ENCODE results near the gene SAMD11.
"Not testable (repeated sequence)": the region's sequence is repeated elsewhere in the genome, so short reads cannot be mapped to it uniquely, and the experiment has no call there.

SAMD11 gene

DNA sequence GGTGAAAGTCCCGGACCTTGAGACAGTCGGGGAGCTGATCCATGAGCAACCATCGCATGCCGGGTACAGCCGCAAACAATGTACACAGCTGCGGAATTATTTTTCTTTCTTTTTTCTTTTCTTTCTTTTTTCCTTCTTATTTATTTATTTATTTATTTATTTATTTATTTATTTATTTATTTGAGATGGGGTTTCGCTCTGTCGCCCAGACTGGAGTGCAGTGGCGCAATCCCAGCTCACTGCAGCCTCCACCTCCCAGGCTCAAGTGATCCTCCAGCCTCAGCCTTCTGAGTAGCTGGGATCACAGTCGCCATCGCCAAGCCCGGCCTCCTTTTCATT, 60.7 kb downstream of the SAMD11 start:
- no peak overlapping the region for H3K27ac ChIP-seq
- no peak; the same call in 1 of the 2 replicates for TF ChIP-seq CTCF (conservative IDR thresholded peaks at IDR 0.05)
- no peak for TF ChIP-seq ZFX (IDR thresholded peaks at IDR 0.05)

DNA sequence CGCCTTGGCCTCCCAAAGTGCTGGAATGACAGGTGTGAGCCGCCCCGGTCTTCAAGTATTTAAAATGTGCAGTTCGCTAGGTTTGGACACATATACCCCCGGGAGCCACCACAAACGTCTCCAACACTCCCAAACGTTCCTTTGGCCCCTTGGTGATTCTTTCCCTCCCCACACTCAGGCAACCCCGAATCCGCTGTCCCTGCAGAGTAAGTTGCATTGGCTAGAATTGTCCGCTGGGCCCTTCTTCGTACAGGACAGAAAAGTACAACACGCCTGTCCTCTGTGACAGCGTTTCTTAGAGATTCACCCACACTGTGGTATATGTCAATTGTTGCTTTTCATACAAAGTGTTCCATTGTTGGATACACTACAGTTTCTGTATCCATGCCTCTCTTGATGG, 61.4 kb downstream of the SAMD11 start:
- TF ChIP-seq CTCF (conservative IDR thresholded peaks at IDR 0.05): no peak
- no peak for TF ChIP-seq ZFX (IDR thresholded peaks at IDR 0.05)
- H3K27ac ChIP-seq: no peak overlapping the region

- H3K27ac ChIP-seq: not testable (repeated sequence)
Observed at GRCh38 chr1:988061-988460, 64.3 kb downstream of the SAMD11 start.

- H3K27ac ChIP-seq: not testable (repeated sequence)
Observed at GRCh38 chr1:991275-991674, 67.6 kb downstream of the SAMD11 start.

DNA sequence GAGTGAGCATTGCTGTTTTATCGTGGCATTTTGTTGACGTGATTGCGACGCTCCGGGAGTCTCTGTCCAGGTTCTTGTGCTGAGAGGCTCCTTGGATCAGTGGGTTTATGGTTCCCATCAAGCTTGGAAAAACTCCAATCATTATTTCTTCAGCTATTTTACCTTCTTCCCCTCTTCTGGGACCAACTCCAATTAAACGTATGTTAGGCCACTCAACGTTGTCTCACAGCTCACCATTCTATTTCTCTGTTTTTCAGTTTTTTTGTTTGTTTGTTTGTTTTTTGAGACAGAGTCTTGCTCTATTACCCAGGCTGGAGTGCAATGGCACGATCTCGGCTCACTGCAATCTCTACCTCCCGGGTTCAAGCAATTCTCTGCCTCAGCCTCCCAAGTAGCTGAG, 68.2 kb downstream of the SAMD11 start:
- TF ChIP-seq CTCF (conservative IDR thresholded peaks at IDR 0.05) (no peak), ZFX (IDR thresholded peaks at IDR 0.05) (no peak)
- no peak overlapping the region for H3K27ac ChIP-seq

- no peak for TF ChIP-seq CTCF (conservative IDR thresholded peaks at IDR 0.05)
- H3K27ac ChIP-seq: no peak overlapping the region
Observed at GRCh38 chr1:992362-992761, 68.6 kb downstream of the SAMD11 start.

DNA sequence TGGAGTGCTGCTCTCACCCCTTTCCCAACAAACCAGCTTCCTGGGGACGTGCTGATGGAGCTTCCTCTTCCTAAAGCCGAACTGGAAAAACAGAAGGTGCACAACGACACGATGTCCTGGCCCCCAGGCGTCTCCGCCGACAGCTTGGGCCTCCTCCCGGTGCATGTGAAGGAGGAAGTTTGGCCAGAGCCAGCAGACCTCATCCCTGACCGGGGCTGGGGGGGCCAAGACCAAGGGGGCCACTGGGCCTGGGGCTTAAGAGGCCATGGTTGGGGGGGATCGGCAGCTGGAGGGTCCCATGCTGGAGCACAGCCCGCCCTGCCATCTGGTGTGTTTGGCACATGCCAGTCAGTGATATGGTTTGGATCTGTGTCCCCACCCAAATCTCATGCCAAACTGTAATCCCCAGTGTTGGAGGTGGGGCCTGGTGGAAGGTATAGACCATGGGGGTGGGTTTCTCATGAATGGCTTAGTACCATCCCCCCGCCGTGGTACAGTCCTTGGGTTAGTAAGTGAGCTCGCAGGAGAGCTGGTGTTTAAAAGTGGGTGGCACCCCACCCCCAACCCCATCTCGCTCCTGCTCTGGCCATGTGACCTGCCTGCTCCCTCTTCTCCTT, 69.8 kb downstream of the SAMD11 start:
- H3K27ac ChIP-seq: no peak overlapping the region
- no peak for TF ChIP-seq CTCF (conservative IDR thresholded peaks at IDR 0.05)
- TF ChIP-seq ZFX (IDR thresholded peaks at IDR 0.05): no peak

Measured in C4-2B (cell line).